Activated CD8-positive, alpha-beta memory T cell treated with anti-CD3 and anti-CD28 coated beads, Interleukin-2, amount 50 U/mL, for 4 hours (primary cell): ENCODE data around the gene MRPS27.

Experiments
- DNase-seq: peaks from one replicate; pipeline ENCODE4 v3.0.0-alpha.2; 2020

MRPS27 gene

GRCh38 chr5:72319976-72320752, at the start of gene MRPS27, which contains the start of gene PTCD2:
TSS of gene MRPS27 (minus strand) at chr5:72320240. CDS start at chr5:72320221, 19 bp downstream.
TSS of gene PTCD2 (plus strand) at chr5:72320373. CDS start at chr5:72320383, 10 bp downstream.
- DNase-seq, result peak; percentile 92

- no peak for DNase-seq
Measured at GRCh38 chr5:72369711-72370110, 49.7 kb upstream of the MRPS27 start.

- DNase-seq, result no peak
Measured at GRCh38 chr5:72369301-72369700, 49.3 kb upstream of the MRPS27 start.

- no peak for DNase-seq
Measured at GRCh38 chr5:72368271-72368670, 48.2 kb upstream of the MRPS27 start.

- DNase-seq, result no peak
Measured at GRCh38 chr5:72366324-72366976, 46.4 kb upstream of the MRPS27 start.

GRCh38 chr5:72364951-72365350, 44.9 kb upstream of the MRPS27 start:
- DNase-seq, result no peak

GRCh38 chr5:72364171-72364570, 44.1 kb upstream of the MRPS27 start:
- DNase-seq, result no peak

- DNase-seq, result no peak
Measured at GRCh38 chr5:72363166-72363802, 43.2 kb upstream of the MRPS27 start.

GRCh38 chr5:72359886-72360285, 39.8 kb upstream of the MRPS27 start:
- DNase-seq, result no peak

GRCh38 chr5:72358925-72359324, 38.9 kb upstream of the MRPS27 start:
- DNase-seq, result no peak

GRCh38 chr5:72356361-72356760, 36.3 kb upstream of the MRPS27 start:
- no peak for DNase-seq

GRCh38 chr5:72355706-72356299, 35.8 kb upstream of the MRPS27 start:
- DNase-seq, result no peak

GRCh38 chr5:72353046-72353445, 33.0 kb upstream of the MRPS27 start:
- no peak for DNase-seq

- no peak for DNase-seq
Measured at GRCh38 chr5:72352616-72353015, 32.6 kb upstream of the MRPS27 start.

GRCh38 chr5:72351376-72351775, 31.3 kb upstream of the MRPS27 start:
- no peak for DNase-seq

GRCh38 chr5:72347801-72348308, 27.8 kb upstream of the MRPS27 start:
- DNase-seq, result no peak

GRCh38 chr5:72346398-72346797, 26.4 kb upstream of the MRPS27 start:
- DNase-seq, result no peak

GRCh38 chr5:72338689-72339209, 18.7 kb upstream of the MRPS27 start:
- no peak for DNase-seq

GRCh38 chr5:72337159-72337558, 17.1 kb upstream of the MRPS27 start:
- no peak for DNase-seq

- no peak for DNase-seq
Measured at GRCh38 chr5:72330712-72331111, 10.7 kb upstream of the MRPS27 start.

- DNase-seq, result no peak
Measured at GRCh38 chr5:72328172-72328571, 8.1 kb upstream of the MRPS27 start.

- no peak for DNase-seq
Measured at GRCh38 chr5:72326306-72326649, 6.2 kb upstream of the MRPS27 start.
